GM12878 (cell line): ENCODE data around the gene CNTNAP2.

Experiments used
- EZH2 ChIP-seq: IDR thresholded peaks from 2 replicates; pipeline ENCODE4 v1.6.1; 2012; ENCODE audit warnings: low read depth, mild to moderate bottlenecking, control low read depth, inconsistent platforms, low read length, borderline replicate concordance; ENCODE audit not compliant: control insufficient read depth
- MTA3 ChIP-seq: IDR thresholded peaks from 2 replicates; pipeline ENCODE4 v1.6.1; 2012; ENCODE audit warnings: low read length, inconsistent platforms, borderline replicate concordance
- POLR2A ChIP-seq: IDR thresholded peaks from 2 replicates; pipeline ENCODE4 v1.6.1; 2011; ENCODE audit warnings: low read depth, mild to moderate bottlenecking, low read length

GRCh38 chr7:147878912-147879661 lies 1762.5 kb downstream of the CNTNAP2 start:
- TF ChIP-seq EZH2 (no peak), POLR2A (no peak), MTA3 (no peak)
